ENCODE measurements around the gene HEXIM2. TPM values are rescaled to one million over a fixed set of nuclear protein-coding genes. Genes with fewer than 3 reads are reported as not detected.
A peak's percentile ranks its signal among the peaks of the same experiment; 100 is the strongest.

Gene HEXIM2
- total and polyA plus RNA-seq, 2 of the 13 experiments (the other 11 are each of a cell fraction or from before 2014, with no cell fraction given), result 27.1 to 32.4 TPM

DNA sequence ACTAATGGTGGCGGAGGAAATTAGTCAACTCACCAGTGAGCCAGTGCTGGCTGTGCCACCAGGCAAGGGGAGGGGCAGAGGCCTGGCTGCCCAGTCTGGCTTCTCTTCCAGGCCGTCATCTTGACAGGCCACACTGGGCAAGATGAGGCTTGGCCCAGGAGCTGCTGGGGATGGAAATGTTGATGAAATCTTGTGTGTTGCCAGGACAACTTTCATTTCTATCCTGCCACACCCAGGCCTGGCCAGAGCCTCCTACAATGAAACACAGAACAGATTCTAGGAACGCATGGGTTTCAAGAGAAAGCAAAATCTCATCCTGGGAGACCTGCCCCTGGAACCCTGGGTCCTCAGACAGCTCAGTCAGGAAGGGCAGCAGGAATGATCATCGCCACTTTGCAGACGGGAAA lies 9.3 kb downstream of the HEXIM2 start (continued):
- TF ChIP-seq, protein P1, sequence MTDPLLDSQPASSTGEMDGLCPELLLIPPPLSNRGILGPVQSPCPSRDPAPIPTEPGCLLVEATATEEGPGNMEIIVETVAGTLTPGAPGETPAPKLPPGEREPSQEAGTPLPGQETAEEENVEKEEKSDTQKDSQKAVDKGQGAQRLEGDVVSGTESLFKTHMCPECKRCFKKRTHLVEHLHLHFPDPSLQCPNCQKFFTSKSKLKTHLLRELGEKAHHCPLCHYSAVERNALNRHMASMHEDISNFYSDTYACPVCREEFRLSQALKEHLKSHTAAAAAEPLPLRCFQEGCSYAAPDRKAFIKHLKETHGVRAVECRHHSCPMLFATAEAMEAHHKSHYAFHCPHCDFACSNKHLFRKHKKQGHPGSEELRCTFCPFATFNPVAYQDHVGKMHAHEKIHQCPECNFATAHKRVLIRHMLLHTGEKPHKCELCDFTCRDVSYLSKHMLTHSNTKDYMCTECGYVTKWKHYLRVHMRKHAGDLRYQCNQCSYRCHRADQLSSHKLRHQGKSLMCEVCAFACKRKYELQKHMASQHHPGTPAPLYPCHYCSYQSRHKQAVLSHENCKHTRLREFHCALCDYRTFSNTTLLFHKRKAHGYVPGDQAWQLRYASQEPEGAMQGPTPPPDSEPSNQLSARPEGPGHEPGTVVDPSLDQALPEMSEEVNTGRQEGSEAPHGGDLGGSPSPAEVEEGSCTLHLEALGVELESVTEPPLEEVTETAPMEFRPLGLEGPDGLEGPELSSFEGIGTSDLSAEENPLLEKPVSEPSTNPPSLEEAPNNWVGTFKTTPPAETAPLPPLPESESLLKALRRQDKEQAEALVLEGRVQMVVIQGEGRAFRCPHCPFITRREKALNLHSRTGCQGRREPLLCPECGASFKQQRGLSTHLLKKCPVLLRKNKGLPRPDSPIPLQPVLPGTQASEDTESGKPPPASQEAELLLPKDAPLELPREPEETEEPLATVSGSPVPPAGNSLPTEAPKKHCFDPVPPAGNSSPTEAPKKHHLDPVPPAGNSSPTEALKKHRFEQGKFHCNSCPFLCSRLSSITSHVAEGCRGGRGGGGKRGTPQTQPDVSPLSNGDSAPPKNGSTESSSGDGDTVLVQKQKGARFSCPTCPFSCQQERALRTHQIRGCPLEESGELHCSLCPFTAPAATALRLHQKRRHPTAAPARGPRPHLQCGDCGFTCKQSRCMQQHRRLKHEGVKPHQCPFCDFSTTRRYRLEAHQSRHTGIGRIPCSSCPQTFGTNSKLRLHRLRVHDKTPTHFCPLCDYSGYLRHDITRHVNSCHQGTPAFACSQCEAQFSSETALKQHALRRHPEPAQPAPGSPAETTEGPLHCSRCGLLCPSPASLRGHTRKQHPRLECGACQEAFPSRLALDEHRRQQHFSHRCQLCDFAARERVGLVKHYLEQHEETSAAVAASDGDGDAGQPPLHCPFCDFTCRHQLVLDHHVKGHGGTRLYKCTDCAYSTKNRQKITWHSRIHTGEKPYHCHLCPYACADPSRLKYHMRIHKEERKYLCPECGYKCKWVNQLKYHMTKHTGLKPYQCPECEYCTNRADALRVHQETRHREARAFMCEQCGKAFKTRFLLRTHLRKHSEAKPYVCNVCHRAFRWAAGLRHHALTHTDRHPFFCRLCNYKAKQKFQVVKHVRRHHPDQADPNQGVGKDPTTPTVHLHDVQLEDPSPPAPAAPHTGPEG (CRISPR knock-in tag; IDR thresholded peaks at IDR 0.05), result no peak
- TF ChIP-seq ZNF770 (CRISPR knock-in tag; IDR thresholded peaks at IDR 0.05) (no peak), ZNF232 (CRISPR knock-in tag; IDR thresholded peaks at IDR 0.05; ENCODE audit: borderline replicate concordance) (no peak), FOXA3 (CRISPR knock-in tag; IDR thresholded peaks at IDR 0.05) (no peak), TERF1 (CRISPR knock-in tag; IDR thresholded peaks at IDR 0.05) (peak; percentile 49; the same call in 1 of the 2 replicates), ZNF362 (CRISPR knock-in tag; IDR thresholded peaks at IDR 0.05; ENCODE audit: borderline replicate concordance) (no peak), ZNF674 (CRISPR knock-in tag; IDR thresholded peaks at IDR 0.05; ENCODE audit: low read depth) (no peak), ZBTB7A (CRISPR knock-in tag; IDR thresholded peaks at IDR 0.05) (no peak), ZNF615 (CRISPR knock-in tag; IDR thresholded peaks at IDR 0.05; ENCODE audit: borderline replicate concordance) (no peak), SMC3 (IDR thresholded peaks at IDR 0.05; ENCODE audit: low read length) (no peak)
- TF ChIP-seq, protein P2, sequence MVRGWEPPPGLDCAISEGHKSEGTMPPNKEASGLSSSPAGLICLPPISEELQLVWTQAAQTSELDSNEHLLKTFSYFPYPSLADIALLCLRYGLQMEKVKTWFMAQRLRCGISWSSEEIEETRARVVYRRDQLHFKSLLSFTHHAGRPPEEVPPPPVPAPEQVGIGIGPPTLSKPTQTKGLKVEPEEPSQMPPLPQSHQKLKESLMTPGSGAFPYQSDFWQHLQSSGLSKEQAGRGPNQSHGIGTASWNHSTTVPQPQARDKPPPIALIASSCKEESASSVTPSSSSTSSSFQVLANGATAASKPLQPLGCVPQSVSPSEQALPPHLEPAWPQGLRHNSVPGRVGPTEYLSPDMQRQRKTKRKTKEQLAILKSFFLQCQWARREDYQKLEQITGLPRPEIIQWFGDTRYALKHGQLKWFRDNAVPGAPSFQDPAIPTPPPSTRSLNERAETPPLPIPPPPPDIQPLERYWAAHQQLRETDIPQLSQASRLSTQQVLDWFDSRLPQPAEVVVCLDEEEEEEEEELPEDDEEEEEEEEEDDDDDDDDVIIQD (CRISPR knock-in tag; IDR thresholded peaks at IDR 0.05; ENCODE audit: low read depth), result no peak
- TF ChIP-seq, protein P3, sequence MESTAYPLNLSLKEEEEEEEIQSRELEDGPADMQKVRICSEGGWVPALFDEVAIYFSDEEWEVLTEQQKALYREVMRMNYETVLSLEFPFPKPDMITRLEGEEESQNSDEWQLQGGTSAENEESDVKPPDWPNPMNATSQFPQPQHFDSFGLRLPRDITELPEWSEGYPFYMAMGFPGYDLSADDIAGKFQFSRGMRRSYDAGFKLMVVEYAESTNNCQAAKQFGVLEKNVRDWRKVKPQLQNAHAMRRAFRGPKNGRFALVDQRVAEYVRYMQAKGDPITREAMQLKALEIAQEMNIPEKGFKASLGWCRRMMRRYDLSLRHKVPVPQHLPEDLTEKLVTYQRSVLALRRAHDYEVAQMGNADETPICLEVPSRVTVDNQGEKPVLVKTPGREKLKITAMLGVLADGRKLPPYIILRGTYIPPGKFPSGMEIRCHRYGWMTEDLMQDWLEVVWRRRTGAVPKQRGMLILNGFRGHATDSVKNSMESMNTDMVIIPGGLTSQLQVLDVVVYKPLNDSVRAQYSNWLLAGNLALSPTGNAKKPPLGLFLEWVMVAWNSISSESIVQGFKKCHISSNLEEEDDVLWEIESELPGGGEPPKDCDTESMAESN (CRISPR knock-in tag; conservative IDR thresholded peaks at IDR 0.05), result no peak; the same call in 1 of the 2 replicates
